GM12878 (cell line): Measurements from ENCODE around the gene MSI2. TPM values are rescaled to one million over a fixed set of nuclear protein-coding genes. Genes with fewer than 3 reads are reported as not detected.

Source experiments
- ATAC-seq: fragments of 200-7000 bp; cut with Tn5 transposase; 3 replicates; pipeline ENCODE4 v1.9.1; 2020; ENCODE audit warnings: mild to moderate bottlenecking, moderate library complexity
- BruUV-seq: library from RNA; stranded (reverse); fragments of 400-500 nt; replicated peaks from 2 replicates; lab custom pipeline; 2021; lab: Mats Ljungman, UMichigan
- CTCF ChIA-PET: fragments of 300-600 bp; sonication (Branson Sonifier 250); formaldehyde crosslinking; extraction: SDS; loops from one replicate; lab custom pipeline; 2021; ENCODE audit warnings: inconsistent platforms; lab: Yijun Ruan, JAX
- POLR2A ChIA-PET: fragments of 350-600 bp; formaldehyde crosslinking; extraction: SDS; loops from one replicate; lab custom pipeline; 2021; ENCODE audit warnings: inconsistent platforms; lab: Charles Lee
- RAD21 ChIA-PET: fragments of 300-600 bp; sonication (Branson Sonifier 250); formaldehyde crosslinking; loops from one replicate; lab custom pipeline; 2023; ENCODE audit warnings: antibody characterized with exemption; ENCODE audit not compliant: unreplicated experiment; lab: Charles Lee
- SMC1A ChIA-PET: fragments of 300-600 bp; sonication (Branson Sonifier 250); formaldehyde crosslinking; loops from one replicate; lab custom pipeline; 2023; ENCODE audit not compliant: unreplicated experiment, uncharacterized antibody; lab: Charles Lee
- DNase-seq: peaks from one replicate; pipeline ENCODE4 v3.0.0-alpha.2; 2011; ENCODE audit warnings: low read depth, low spot score
- FAIRE-seq: peaks from 3 replicates; lab custom pipeline; 2011; peaks lifted over from hg19 to GRCh38; lab: Jason Lieb, UNC
- H2AFZ ChIP-seq: 2 replicates; pipeline ENCODE4 v1.6.0; 2011; ENCODE audit warnings: low read depth, low read length, control low read depth; ENCODE audit not compliant: control insufficient read depth
- H3K27ac ChIP-seq: 2 replicates; pipeline ENCODE4 v1.5.1; 2011; ENCODE audit warnings: control low read depth; ENCODE audit not compliant: control insufficient read depth, insufficient read depth
- H3K27me3 ChIP-seq, 2 experiments: replicated peaks in 1 of 2; 2 replicates each; pipeline versions ENCODE4 v1.6.0 to v1.6.1; 2011; ENCODE audit warnings: low read length in 1 of 2; ENCODE audit not compliant: control insufficient read depth in 2 of 2, insufficient read depth in 2 of 2
- H3K36me3 ChIP-seq, 2 experiments: 2 replicates each; pipeline ENCODE4 v1.5.1; 2011; ENCODE audit warnings: low read length in 1 of 2; ENCODE audit not compliant: control insufficient read depth in 2 of 2, insufficient read depth in 2 of 2
- H3K4me1 ChIP-seq: 2 replicates; pipeline ENCODE4 v1.6.1; 2011; ENCODE audit warnings: mild to moderate bottlenecking, low read length, moderate library complexity, mixed read lengths; ENCODE audit not compliant: control insufficient read depth, insufficient read depth
- H3K4me2 ChIP-seq: 2 replicates; pipeline ENCODE4 v1.6.0; 2011; ENCODE audit warnings: control low read depth; ENCODE audit not compliant: control insufficient read depth, insufficient read depth
- H3K4me3 ChIP-seq: fragments of 200-600 bp; sonication (generic); 2 replicates; pipeline ENCODE4 v1.5.1; 2016
- H3K79me2 ChIP-seq: 2 replicates; pipeline ENCODE4 v1.6.0; 2011; ENCODE audit warnings: low read length; ENCODE audit not compliant: control insufficient read depth, insufficient read depth
- H3K9ac ChIP-seq: 2 replicates; pipeline ENCODE4 v1.8.0; 2011; ENCODE audit warnings: low read length, control low read depth, mixed read lengths; ENCODE audit not compliant: control insufficient read depth, insufficient read depth
- H3K9me3 ChIP-seq: replicated peaks from 3 replicates; pipeline ENCODE4 v1.5.1; 2011; ENCODE audit warnings: mild to moderate bottlenecking, low read length; ENCODE audit not compliant: control insufficient read depth, insufficient read depth
- H4K20me1 ChIP-seq: 2 replicates; pipeline ENCODE4 v1.6.0; 2011; ENCODE audit not compliant: control insufficient read depth, insufficient read depth
- ATF7 ChIP-seq: fragments of 450-650 bp; IDR thresholded peaks from 2 replicates; pipeline ENCODE4 v1.6.1; 2016; ENCODE audit warnings: low read depth, mild to moderate bottlenecking
- CREB1 ChIP-seq: IDR thresholded peaks from 2 replicates; pipeline ENCODE4 v1.6.1; 2012; ENCODE audit warnings: low read depth, mild to moderate bottlenecking, inconsistent platforms
- NBN ChIP-seq: fragments of 450-650 bp; IDR thresholded peaks from 2 replicates; pipeline ENCODE4 v1.6.1; 2016
- NFXL1 ChIP-seq: fragments of 450-650 bp; IDR thresholded peaks from 2 replicates; pipeline ENCODE4 v1.6.1; 2017; ENCODE audit warnings: antibody characterized with exemption, mild to moderate bottlenecking, borderline replicate concordance
- NR2C2 ChIP-seq: IDR thresholded peaks from 2 replicates; pipeline ENCODE4 v1.6.1; 2011; ENCODE audit warnings: borderline replicate concordance, low read depth; ENCODE audit not compliant: control insufficient read depth, insufficient read length
- SMAD5 ChIP-seq: IDR thresholded peaks from 2 replicates; pipeline ENCODE4 v1.6.1; 2016; ENCODE audit warnings: antibody characterized with exemption, low read depth
- WRNIP1 ChIP-seq: IDR thresholded peaks from 2 replicates; pipeline ENCODE4 v1.6.1; 2011; ENCODE audit warnings: low read depth, low read length, improper control_type of control experiment, borderline replicate concordance
- WGBS: methylation state at CpG from one replicate; pipeline ENCODE4 v1.1.6; 2016; ENCODE audit warnings: low lambda C conversion rate; ENCODE audit not compliant: insufficient replicate concordance, insufficient coverage; ENCODE audit errors: missing lambda C conversion rate; 5-methylcytosine and 5-hydroxymethylcytosine counted together
- in situ Hi-C: fragments of 300-500 bp; cut with MboI; formaldehyde crosslinking; loops from 9 replicates; pipeline ENCODE4 v1.14.3; 2018; ENCODE audit warnings: mixed read lengths
- intact Hi-C: fragments of 100-400 bp; cut with micrococcal nuclease; formaldehyde crosslinking; loops from one replicate; pipeline ENCODE4 v1.14.2; 2022; ENCODE audit not compliant: unreplicated experiment
- polyA plus RNA-seq, 11 experiments: library from polyadenylated mRNA; depleted of rRNA in 4 of 11; unstranded in 6 of 11; stranded (reverse) in 5 of 11; fragments of >200 nt; fragmentation: Nextera tagmentation in 4 of 11; fragmentation: Illumina TruSeq in 1 of 11; extraction: Ambion mirVana in 4 of 11; extraction: Trizol in 1 of 11; gene quantifications; 1 replicate in 1 of 11; 2 replicates in 10 of 11; pipeline versions ENCODE4 v1.2.1 to v1.2.3, GENCODE V29; 2011 to 2016; ENCODE audit warnings: inconsistent platforms in 2 of 11, missing spikeins in 2 of 11, low read depth in 1 of 11
- total RNA-seq, 4 experiments: library from RNA; depleted of rRNA in 3 of 4; stranded (reverse); fragments of >200 nt in 3 of 4; fragmentation: Illumina TruSeq in 1 of 4; extraction: Trizol in 1 of 4; gene quantifications; 2 replicates each; pipeline versions ENCODE4 v1.2.1 to v1.2.3, GENCODE V29; 2013 to 2021
- TF ChIP-seq, protein P1 (sequence below): fragments of 450-650 bp; IDR thresholded peaks from 2 replicates; pipeline ENCODE4 v1.6.1; 2017; ENCODE audit warnings: mild to moderate bottlenecking, moderate library complexity
- TF ChIP-seq, protein P2 (sequence below): fragments of 450-650 bp; IDR thresholded peaks from 2 replicates; pipeline ENCODE4 v1.6.1; 2018; ENCODE audit warnings: mild to moderate bottlenecking, low read depth, moderate library complexity; ENCODE audit not compliant: partially characterized antibody
- TF ChIP-seq, protein P3 (sequence below): fragments of 150-350 bp; IDR thresholded peaks from 2 replicates; pipeline ENCODE4 v1.6.1; 2014; ENCODE audit warnings: mild to moderate bottlenecking, low read depth, low read length
- TF ChIP-seq, protein P4 (sequence below): IDR thresholded peaks from 2 replicates; pipeline ENCODE4 v1.6.1; 2012; ENCODE audit warnings: low read depth, low read length, improper control_type of control experiment

The MSI2 gene
- total and polyA plus RNA-seq, 10 of the 15 experiments (the other 5 are each of a cell fraction or from before 2014, with no cell fraction given): 6.1 to 76.1 (median 42.0) TPM

DNA sequence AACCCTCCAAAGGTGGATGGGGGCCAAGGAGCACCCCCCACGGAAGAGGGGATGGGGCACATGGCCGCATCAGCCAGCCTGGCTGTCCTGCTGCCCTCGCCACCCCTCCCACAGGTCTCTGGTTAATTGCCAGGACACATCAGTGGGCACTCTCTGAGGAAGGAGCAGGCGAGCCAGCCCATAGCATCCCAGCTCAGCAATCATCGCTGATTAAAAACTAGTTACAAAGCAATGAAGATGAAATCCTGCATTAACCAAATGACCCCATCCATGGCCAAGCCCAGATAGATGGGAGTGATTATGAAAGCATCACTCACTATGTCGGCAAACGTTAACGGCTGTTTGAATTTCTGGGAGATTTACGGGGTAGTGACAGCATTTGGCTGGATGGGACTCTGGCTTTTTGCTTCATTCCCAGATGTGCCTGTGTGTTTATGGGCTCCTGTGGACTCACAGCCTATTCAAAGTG lies 443.5 kb downstream of the MSI2 start:
- Histone ChIP-seq H3K27ac (no peak overlapping the region), H3K79me2 (no peaks in the 10 kb centered on the region), H4K20me1 (no peaks in the 10 kb centered on the region), H3K4me1 (peaks cover 11% of the 10 kb centered on the region), H3K4me3 (no peak overlapping the region), H3K9me3 (no peaks in the 10 kb centered on the region; the same call in 2 of the 3 replicates), H3K36me3 (no peaks in the 10 kb centered on the region), H2AFZ (no peak overlapping the region), H3K9ac (no peak overlapping the region), H3K27me3 (no peaks in the 10 kb centered on the region), H3K4me2 (no peak overlapping the region)
- WGBS: 73% methylated on average over 9 of the region's 9 CpGs
- no peak for DNase-seq
- RAD21 ChIA-PET: no interaction called here
- intact Hi-C loops (no loop called here), in situ Hi-C loops (no loop called here)
- no peak for FAIRE-seq
- ATAC-seq: no peak
- BruUV-seq: no TSS peak
- SMC1A ChIA-PET: interaction anchor here (1.1 kb wide), 1 partner anchor 28 kb away, joined by 3 read pairs; no protein-coding TSS in a partner anchor
- POLR2A ChIA-PET: no interaction called here
- CTCF ChIA-PET: interaction anchor here (0.8 to 1.4 kb wide), 2 partner anchors 28 to 456 kb away, joined by 3 read pairs; no protein-coding TSS in a partner anchor
- TF ChIP-seq WRNIP1: no peak
- no peak for TF ChIP-seq ATF7
- no peak for TF ChIP-seq NBN
- no peak for TF ChIP-seq NR2C2
- TF ChIP-seq SMAD5: no peak
- TF ChIP-seq, protein P1, sequence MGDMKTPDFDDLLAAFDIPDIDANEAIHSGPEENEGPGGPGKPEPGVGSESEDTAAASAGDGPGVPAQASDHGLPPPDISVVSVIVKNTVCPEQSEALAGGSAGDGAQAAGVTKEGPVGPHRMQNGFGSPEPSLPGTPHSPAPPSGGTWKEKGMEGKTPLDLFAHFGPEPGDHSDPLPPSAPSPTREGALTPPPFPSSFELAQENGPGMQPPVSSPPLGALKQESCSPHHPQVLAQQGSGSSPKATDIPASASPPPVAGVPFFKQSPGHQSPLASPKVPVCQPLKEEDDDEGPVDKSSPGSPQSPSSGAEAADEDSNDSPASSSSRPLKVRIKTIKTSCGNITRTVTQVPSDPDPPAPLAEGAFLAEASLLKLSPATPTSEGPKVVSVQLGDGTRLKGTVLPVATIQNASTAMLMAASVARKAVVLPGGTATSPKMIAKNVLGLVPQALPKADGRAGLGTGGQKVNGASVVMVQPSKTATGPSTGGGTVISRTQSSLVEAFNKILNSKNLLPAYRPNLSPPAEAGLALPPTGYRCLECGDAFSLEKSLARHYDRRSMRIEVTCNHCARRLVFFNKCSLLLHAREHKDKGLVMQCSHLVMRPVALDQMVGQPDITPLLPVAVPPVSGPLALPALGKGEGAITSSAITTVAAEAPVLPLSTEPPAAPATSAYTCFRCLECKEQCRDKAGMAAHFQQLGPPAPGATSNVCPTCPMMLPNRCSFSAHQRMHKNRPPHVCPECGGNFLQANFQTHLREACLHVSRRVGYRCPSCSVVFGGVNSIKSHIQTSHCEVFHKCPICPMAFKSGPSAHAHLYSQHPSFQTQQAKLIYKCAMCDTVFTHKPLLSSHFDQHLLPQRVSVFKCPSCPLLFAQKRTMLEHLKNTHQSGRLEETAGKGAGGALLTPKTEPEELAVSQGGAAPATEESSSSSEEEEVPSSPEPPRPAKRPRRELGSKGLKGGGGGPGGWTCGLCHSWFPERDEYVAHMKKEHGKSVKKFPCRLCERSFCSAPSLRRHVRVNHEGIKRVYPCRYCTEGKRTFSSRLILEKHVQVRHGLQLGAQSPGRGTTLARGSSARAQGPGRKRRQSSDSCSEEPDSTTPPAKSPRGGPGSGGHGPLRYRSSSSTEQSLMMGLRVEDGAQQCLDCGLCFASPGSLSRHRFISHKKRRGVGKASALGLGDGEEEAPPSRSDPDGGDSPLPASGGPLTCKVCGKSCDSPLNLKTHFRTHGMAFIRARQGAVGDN: no peak
- no peak for TF ChIP-seq CREB1
- TF ChIP-seq, protein P2, sequence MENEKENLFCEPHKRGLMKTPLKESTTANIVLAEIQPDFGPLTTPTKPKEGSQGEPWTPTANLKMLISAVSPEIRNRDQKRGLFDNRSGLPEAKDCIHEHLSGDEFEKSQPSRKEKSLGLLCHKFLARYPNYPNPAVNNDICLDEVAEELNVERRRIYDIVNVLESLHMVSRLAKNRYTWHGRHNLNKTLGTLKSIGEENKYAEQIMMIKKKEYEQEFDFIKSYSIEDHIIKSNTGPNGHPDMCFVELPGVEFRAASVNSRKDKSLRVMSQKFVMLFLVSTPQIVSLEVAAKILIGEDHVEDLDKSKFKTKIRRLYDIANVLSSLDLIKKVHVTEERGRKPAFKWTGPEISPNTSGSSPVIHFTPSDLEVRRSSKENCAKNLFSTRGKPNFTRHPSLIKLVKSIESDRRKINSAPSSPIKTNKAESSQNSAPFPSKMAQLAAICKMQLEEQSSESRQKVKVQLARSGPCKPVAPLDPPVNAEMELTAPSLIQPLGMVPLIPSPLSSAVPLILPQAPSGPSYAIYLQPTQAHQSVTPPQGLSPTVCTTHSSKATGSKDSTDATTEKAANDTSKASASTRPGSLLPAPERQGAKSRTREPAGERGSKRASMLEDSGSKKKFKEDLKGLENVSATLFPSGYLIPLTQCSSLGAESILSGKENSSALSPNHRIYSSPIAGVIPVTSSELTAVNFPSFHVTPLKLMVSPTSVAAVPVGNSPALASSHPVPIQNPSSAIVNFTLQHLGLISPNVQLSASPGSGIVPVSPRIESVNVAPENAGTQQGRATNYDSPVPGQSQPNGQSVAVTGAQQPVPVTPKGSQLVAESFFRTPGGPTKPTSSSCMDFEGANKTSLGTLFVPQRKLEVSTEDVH: no peak
- TF ChIP-seq, protein P3, sequence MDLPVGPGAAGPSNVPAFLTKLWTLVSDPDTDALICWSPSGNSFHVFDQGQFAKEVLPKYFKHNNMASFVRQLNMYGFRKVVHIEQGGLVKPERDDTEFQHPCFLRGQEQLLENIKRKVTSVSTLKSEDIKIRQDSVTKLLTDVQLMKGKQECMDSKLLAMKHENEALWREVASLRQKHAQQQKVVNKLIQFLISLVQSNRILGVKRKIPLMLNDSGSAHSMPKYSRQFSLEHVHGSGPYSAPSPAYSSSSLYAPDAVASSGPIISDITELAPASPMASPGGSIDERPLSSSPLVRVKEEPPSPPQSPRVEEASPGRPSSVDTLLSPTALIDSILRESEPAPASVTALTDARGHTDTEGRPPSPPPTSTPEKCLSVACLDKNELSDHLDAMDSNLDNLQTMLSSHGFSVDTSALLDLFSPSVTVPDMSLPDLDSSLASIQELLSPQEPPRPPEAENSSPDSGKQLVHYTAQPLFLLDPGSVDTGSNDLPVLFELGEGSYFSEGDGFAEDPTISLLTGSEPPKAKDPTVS: no peak
- no peak for TF ChIP-seq NFXL1
- TF ChIP-seq, protein P4, sequence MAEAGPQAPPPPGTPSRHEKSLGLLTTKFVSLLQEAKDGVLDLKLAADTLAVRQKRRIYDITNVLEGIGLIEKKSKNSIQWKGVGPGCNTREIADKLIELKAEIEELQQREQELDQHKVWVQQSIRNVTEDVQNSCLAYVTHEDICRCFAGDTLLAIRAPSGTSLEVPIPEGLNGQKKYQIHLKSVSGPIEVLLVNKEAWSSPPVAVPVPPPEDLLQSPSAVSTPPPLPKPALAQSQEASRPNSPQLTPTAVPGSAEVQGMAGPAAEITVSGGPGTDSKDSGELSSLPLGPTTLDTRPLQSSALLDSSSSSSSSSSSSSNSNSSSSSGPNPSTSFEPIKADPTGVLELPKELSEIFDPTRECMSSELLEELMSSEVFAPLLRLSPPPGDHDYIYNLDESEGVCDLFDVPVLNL: no peak
